Measurements from ENCODE around the gene TSC22D2. TPM values are rescaled to one million over a fixed set of nuclear protein-coding genes. Genes with fewer than 3 reads are reported as not detected.

TSC22D2 gene
- total and polyA plus RNA-seq, 2 of the 8 experiments (the other 6 are each of a cell fraction or from before 2014, with no cell fraction given) = 3.4 to 27.6 TPM

GRCh38 chr3:150396956-150397550, 11.0 kb upstream of the TSC22D2 start (continued):
- TF ChIP-seq TAF7 (optimal IDR thresholded peaks at IDR 0.05; ENCODE audit: borderline replicate concordance, low read depth, low read length) (no peak), CHD7 (IDR thresholded peaks at IDR 0.05; ENCODE audit: insufficient replicate concordance, low read length) (no peak), E2F6 (IDR thresholded peaks at IDR 0.05) (no peak)

All from H1 (cell line).